Smooth muscle cell (in vitro differentiated cells): Measurements from ENCODE around the gene CHKA. TPM values are rescaled to one million over a fixed set of nuclear protein-coding genes. Genes with fewer than 3 reads are reported as not detected.

Experiments
- DNase-seq: peaks from one replicate; lab custom pipeline; 2025; ENCODE audit not compliant: unreplicated experiment; lab: John Stamatoyannopoulos, UW
- H2AFZ ChIP-seq: fragments of 200-600 bp; sonication (generic); 2 replicates; pipeline ENCODE4 v1.6.0; 2016; ENCODE audit warnings: antibody characterized with exemption, low read depth, mild to moderate bottlenecking
- H3F3A ChIP-seq: fragments of 200-600 bp; sonication (generic); 2 replicates; pipeline ENCODE4 v1.6.0; 2017; ENCODE audit warnings: antibody characterized with exemption, low read depth
- H3K27ac ChIP-seq: fragments of 200-600 bp; sonication (generic); 2 replicates; pipeline ENCODE4 v1.5.1; 2016; ENCODE audit warnings: low read depth, mild to moderate bottlenecking
- H3K27me3 ChIP-seq: fragments of 200-600 bp; sonication (generic); 2 replicates; pipeline ENCODE4 v1.6.1; 2016; ENCODE audit warnings: low read depth, mild to moderate bottlenecking
- H3K36me3 ChIP-seq: fragments of 200-600 bp; sonication (generic); 2 replicates; pipeline ENCODE4 v1.5.1; 2016; ENCODE audit warnings: low read depth
- H3K4me1 ChIP-seq: fragments of 200-600 bp; sonication (generic); 2 replicates; pipeline ENCODE4 v1.5.1; 2016; ENCODE audit warnings: low read depth
- H3K4me2 ChIP-seq: fragments of 200-600 bp; sonication (generic); 2 replicates; pipeline ENCODE4 v1.6.0; 2016; ENCODE audit warnings: mild to moderate bottlenecking
- H3K4me3 ChIP-seq: fragments of 200-600 bp; sonication (generic); 2 replicates; pipeline ENCODE4 v1.5.1; 2016; ENCODE audit warnings: mild to moderate bottlenecking
- H3K79me2 ChIP-seq: fragments of 200-600 bp; sonication (generic); 2 replicates; pipeline ENCODE4 v1.6.0; 2016; ENCODE audit warnings: low read depth, mild to moderate bottlenecking
- H3K9ac ChIP-seq: fragments of 200-600 bp; sonication (generic); 2 replicates; pipeline ENCODE4 v1.6.0; 2016; ENCODE audit warnings: low read depth
- H3K9me3 ChIP-seq: fragments of 200-600 bp; sonication (generic); replicated peaks from 2 replicates; pipeline ENCODE4 v1.5.1; 2016; ENCODE audit warnings: low read depth
- H4K20me1 ChIP-seq: fragments of 200-600 bp; sonication (generic); 2 replicates; pipeline ENCODE4 v1.6.0; 2016; ENCODE audit warnings: low read depth
- WGBS: methylation state at CpG from one replicate; pipeline ENCODE4 v1.1.7; 2016; ENCODE audit warnings: low lambda C conversion rate; 5-methylcytosine and 5-hydroxymethylcytosine counted together
- polyA plus RNA-seq: library from polyadenylated mRNA; unstranded; fragments of >200 nt; fragmentation: Nextera tagmentation; extraction: Ambion mirVana; gene quantifications from 2 replicates; pipeline ENCODE4 v1.2.1, GENCODE V29; 2016
- total RNA-seq: library from RNA; depleted of rRNA; stranded (reverse); fragments of >200 nt; gene quantifications from 2 replicates; pipeline ENCODE4 v1.2.3, GENCODE V29; 2014
- TF ChIP-seq, protein P1 (sequence below): fragments of 200-600 bp; sonication (generic); IDR thresholded peaks from 2 replicates; pipeline ENCODE4 v1.5.1; 2017; ENCODE audit warnings: borderline replicate concordance, mild to moderate bottlenecking, antibody characterized with exemption; ENCODE audit not compliant: insufficient read depth, poor library complexity, severe bottlenecking

Gene CHKA
- total and polyA plus RNA-seq, 2 experiments from 2014 or later: 19.9 to 31.1 TPM

DNA sequence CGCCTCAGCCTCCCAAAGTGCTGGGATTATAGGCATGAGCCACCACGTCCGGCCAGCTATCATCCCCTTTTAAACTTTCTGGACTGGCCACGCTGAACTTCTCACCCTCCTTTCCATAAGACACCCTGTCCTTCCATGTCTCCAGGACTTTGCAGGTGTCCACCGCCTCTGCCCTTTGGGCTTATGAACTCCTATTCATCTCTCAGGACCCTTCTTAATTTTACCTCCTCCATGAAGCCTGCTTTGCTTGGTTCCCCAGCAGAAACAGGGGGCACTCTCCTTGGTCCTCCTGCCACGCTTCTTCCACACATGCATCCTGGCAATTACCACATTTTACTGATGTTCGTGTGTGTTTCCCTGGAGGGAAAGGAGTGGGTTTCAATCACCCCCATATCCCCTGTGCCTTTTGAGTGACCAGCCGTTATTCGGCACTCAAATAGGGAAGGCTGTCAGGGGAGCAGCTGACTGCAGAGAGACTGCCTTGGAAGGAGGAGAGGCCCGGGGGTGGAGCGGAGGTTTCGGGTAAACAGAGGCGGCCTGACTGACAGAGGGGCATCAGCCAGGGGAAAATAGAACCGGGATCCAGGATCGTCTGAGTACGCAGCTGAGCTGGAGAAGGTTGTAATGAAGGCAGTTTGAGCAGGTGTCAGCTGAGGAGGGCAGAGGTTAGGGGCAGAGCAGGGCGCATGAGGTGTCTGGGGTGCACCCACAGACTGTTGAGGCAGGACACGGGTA lies 27.1 kb upstream of the CHKA start:
- no peaks in the 10 kb centered on the region for H3K79me2 ChIP-seq
- no peak overlapping the region for H3K4me2 ChIP-seq
- no peaks in the 10 kb centered on the region for H3K36me3 ChIP-seq
- H3K27me3 ChIP-seq: no peaks in the 10 kb centered on the region
- H2AFZ ChIP-seq: no peak overlapping the region
- H3K9ac ChIP-seq: no peak overlapping the region
- no peak overlapping the region for H3K27ac ChIP-seq
- 92% methylated on average over 18 of the region's 18 CpGs for WGBS
- H4K20me1 ChIP-seq: no peaks in the 10 kb centered on the region
- H3K4me3 ChIP-seq: no peak overlapping the region
- H3K4me1 ChIP-seq: no peaks in the 10 kb centered on the region
- TF ChIP-seq, protein P1, sequence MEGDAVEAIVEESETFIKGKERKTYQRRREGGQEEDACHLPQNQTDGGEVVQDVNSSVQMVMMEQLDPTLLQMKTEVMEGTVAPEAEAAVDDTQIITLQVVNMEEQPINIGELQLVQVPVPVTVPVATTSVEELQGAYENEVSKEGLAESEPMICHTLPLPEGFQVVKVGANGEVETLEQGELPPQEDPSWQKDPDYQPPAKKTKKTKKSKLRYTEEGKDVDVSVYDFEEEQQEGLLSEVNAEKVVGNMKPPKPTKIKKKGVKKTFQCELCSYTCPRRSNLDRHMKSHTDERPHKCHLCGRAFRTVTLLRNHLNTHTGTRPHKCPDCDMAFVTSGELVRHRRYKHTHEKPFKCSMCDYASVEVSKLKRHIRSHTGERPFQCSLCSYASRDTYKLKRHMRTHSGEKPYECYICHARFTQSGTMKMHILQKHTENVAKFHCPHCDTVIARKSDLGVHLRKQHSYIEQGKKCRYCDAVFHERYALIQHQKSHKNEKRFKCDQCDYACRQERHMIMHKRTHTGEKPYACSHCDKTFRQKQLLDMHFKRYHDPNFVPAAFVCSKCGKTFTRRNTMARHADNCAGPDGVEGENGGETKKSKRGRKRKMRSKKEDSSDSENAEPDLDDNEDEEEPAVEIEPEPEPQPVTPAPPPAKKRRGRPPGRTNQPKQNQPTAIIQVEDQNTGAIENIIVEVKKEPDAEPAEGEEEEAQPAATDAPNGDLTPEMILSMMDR: no peak
- H3K9me3 ChIP-seq: no peaks in the 10 kb centered on the region
- no peak for DNase-seq
- H3F3A ChIP-seq: no peaks in the 10 kb centered on the region

DNA sequence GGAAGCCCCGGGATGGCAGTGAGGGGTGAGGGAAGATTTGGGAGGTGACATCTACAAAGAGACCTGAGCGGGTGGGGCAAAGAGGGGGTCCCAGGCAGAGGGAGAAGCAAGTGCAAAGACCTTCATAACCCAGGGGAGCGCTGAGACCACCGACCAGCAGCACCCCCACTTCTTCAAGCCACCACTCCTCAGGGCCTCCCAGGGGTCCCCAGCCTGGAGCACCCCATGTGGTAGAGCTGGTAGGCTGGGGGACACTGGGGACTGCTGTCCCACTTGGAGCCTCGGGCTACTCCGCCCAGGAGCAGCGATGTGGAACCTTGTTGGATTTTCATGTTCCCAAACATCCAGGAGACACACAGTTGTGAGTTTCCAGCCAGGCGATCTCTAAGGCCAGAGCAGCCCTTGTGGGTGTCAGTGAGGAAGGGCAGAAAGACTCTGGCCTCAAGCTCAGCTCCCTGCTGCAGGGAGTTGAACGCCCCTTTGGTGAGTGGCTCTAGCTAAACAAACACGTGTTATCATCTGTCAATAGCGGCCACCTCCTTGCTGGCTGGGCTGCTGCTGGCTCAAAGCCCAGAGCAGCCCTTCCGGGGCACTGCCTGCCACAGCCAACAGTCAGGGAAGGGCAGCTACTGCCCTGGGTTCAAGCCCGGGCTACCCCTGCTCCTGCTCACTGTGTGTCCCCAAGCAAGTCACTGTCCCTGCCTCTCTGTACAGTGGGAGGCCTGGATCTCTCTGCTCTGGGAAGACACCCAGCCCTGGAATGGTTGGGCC lies 25.7 kb upstream of the CHKA start:
- Histone ChIP-seq H2AFZ (no peak overlapping the region), H3K4me2 (no peak overlapping the region), H3K79me2 (no peaks in the 10 kb centered on the region), H3K9me3 (no peaks in the 10 kb centered on the region), H3K36me3 (no peaks in the 10 kb centered on the region), H3K4me3 (no peak overlapping the region), H3F3A (no peaks in the 10 kb centered on the region), H4K20me1 (no peaks in the 10 kb centered on the region), H3K4me1 (no peaks in the 10 kb centered on the region), H3K9ac (no peak overlapping the region), H3K27me3 (no peaks in the 10 kb centered on the region), H3K27ac (no peak overlapping the region)
- WGBS: 65% methylated on average over 13 of the region's 13 CpGs
- TF ChIP-seq, protein P1: no peak
- DNase-seq: no peak

DNA sequence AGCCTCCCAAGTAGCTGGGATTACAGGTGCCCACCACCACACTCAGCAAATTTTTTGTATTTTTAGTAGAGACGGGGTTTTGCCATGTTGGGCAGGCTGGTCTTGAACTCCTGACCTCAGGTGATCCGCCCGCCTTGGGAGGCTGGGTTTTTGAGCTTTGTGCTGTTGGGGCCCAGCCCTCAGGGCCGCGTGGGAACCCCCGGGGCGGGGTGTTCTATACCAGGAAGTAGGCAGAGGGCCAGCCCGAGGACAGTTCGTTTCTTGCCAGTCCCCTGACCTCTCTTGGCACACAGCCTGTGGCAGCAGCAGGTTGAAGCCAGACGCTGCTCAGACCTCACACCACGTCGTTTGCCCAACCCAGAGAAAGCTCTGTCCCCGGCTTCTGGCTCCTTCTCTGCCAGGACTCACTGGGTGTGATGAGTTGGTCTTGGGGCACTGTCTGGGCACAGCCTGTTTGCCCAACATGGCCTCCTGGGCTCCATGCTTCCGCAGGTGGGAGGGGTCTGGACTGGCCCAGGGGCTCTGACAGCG lies 24.9 kb upstream of the CHKA start:
- no peaks in the 10 kb centered on the region for H4K20me1 ChIP-seq
- no peak for DNase-seq
- TF ChIP-seq, protein P1: no peak
- H3K4me2 ChIP-seq: no peak overlapping the region
- H3K4me3 ChIP-seq: no peak overlapping the region
- no peak overlapping the region for H2AFZ ChIP-seq
- H3K9me3 ChIP-seq: no peaks in the 10 kb centered on the region
- H3K4me1 ChIP-seq: no peaks in the 10 kb centered on the region
- no peak overlapping the region for H3K27ac ChIP-seq
- H3K79me2 ChIP-seq: no peaks in the 10 kb centered on the region
- no peaks in the 10 kb centered on the region for H3K27me3 ChIP-seq
- WGBS: 94% methylated on average over 15 of the region's 15 CpGs
- no peaks in the 10 kb centered on the region for H3K36me3 ChIP-seq
- no peaks in the 10 kb centered on the region for H3F3A ChIP-seq
- H3K9ac ChIP-seq: no peak overlapping the region
